Pancreas (tissue), 10 donors: ENCODE data around the gene UPF3B. TPM values are rescaled to one million over a fixed set of nuclear protein-coding genes. Genes with fewer than 3 reads are reported as not detected.
A peak's percentile ranks its signal among the peaks of the same experiment; 100 is the strongest.

Source experiments
- ATAC-seq, 4 donors: fragments of 200-7000 bp; cut with Tn5 transposase; one replicate each; pipeline versions ENCODE4 v1.8.0 to v1.9.1; 2020; ENCODE audit warnings: mild to moderate bottlenecking in 4 of 4, moderate library complexity in 4 of 4
- DNase-seq, 6 donors: peaks; one replicate each; pipeline ENCODE4 v3.0.0-alpha.2; 2020
- FAIRE-seq: peaks from 2 replicates; lab custom pipeline; 2012; peaks lifted over from hg19 to GRCh38; lab: Jason Lieb, UNC
- H3K27ac ChIP-seq, 4 donors: fragments of 200-600 bp; sonication (generic); 1 replicate in 3 of 4; 2 replicates in 1 of 4; pipeline versions ENCODE4 v1.5.0 to v1.8.0; 2020
- H3K27me3 ChIP-seq, 4 donors: fragments of 200-600 bp; one replicate each; pipeline ENCODE4 v1.8.0; 2021
- H3K36me3 ChIP-seq, 3 donors: fragments of 200-600 bp; sonication (generic) in 1 of 3; one replicate each; pipeline versions ENCODE4 v1.5.0 to v1.8.0; 2020 to 2021
- H3K4me1 ChIP-seq, 3 donors: fragments of 200-600 bp; one replicate each; pipeline ENCODE4 v1.8.0; 2021
- H3K4me3 ChIP-seq, 4 donors: fragments of 200-600 bp; sonication (generic) in 2 of 4; one replicate each; pipeline versions ENCODE4 v1.5.0 to v1.8.0; 2020 to 2021
- H3K9me3 ChIP-seq, 4 donors: fragments of 200-600 bp; one replicate each; pipeline ENCODE4 v1.8.0; 2021
- WGBS, 2 donors: extraction: QIAGEN DNeasy Blood & Tissue Kit; methylation state at CpG; one replicate each; pipeline ENCODE4 v1.1.7; 2013; 5-methylcytosine and 5-hydroxymethylcytosine counted together
- intact Hi-C, 3 donors: fragments of 100-400 bp; cut with DNase I; formaldehyde crosslinking; loops; one replicate each; pipeline versions ENCODE4 v1.11.1 to v1.14.2; 2022
- polyA plus RNA-seq, 2 donors: library from polyadenylated mRNA; stranded (reverse); fragments of 200-250 nt; gene quantifications; one replicate each; pipeline ENCODE4 v1.2.3, GENCODE V29; 2013
- total RNA-seq, 6 donors: library from RNA; stranded (reverse); fragmentation: NEBNext Ultra II Directional in 4 of 6; extraction: Animal tissue kit (Norgen Biotek cat#: 25700) in 4 of 6; gene quantifications; one replicate each; pipeline versions ENCODE4 v1.2.1 to v1.2.4, GENCODE V29; 2021 to 2023
- TF ChIP-seq, protein P1 (sequence below), 4 donors: fragments of 200-600 bp; sonication (generic) in 3 of 4; IDR thresholded peaks; one replicate each; pipeline versions ENCODE4 v1.5.0 to v1.8.0; 2021; ENCODE audit warnings: antibody characterized with exemption in 4 of 4
- donor health status: healthy with polysubstance abuse.
- donor health status: DM: no; HTN: no; CAD: no; lungs with moderate emphysema.
- donor health status: DM: no; HTN: no; CAD: no.
- donor health status: control.
- donor health status: control.
- donor health status: Bipolar disorder and iron deficiency.
- donor health status: DM: yes; HTN: yes; CAD: no.
- donor health status: DM: no; HTN: no; CAD: no.
- donor health status: DM: no; HTN: no; CAD: no.
- donor health status: DM: yes; HTN: yes; CAD: no.

UPF3B gene
- total and polyA plus RNA-seq, 8 donors: 1.9 to 8.6 (median 3.2) TPM

DNA sequence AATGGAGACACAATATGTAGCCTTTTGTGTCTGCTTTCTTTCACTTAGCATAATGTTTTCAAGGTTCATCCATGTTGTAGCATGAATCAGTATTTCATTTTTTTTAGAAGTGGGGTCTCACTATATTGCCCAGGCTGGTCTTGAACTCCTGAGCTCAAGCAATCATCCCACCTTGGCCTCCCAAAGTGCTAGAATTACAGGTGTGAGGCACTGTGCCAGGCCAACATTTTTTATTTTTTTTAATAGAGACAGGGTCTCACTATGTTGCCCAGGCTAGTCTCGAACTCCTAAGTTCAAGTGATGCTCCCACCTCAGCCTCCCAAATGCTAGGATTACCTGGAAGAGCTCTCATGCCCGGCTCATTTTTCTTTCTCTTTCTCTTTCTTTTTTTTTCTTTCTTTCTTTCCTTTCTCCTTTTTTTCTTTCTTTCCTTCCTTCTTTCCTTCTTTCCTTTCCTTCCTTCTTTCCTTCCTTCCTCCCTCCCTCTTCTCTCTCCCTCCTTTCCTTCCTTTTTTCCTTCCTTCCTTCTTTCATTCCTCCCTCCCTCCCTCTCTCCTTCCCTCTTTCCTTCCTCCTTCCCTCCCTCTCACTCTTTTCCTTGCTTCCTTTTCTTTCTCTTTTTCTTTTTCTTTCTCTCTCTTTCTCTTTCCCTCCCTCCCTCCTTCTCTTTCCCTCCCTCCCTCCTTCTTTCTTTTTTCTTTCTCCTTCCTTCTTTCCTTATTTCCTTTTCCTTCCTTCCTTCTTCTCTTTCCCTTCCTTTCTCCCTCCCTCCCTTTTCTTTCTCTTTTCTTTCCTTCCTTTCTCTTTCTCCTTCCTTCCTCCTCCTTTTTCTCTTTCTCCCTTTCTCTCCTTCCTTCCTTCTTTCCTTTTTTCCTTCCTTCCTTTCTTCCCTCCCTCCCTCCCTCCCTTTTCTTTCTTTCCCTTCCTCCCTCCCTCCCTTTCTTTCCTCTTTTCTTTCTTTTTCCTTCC is 51.2 kb downstream of the UPF3B start:
- TF ChIP-seq, protein P1, sequence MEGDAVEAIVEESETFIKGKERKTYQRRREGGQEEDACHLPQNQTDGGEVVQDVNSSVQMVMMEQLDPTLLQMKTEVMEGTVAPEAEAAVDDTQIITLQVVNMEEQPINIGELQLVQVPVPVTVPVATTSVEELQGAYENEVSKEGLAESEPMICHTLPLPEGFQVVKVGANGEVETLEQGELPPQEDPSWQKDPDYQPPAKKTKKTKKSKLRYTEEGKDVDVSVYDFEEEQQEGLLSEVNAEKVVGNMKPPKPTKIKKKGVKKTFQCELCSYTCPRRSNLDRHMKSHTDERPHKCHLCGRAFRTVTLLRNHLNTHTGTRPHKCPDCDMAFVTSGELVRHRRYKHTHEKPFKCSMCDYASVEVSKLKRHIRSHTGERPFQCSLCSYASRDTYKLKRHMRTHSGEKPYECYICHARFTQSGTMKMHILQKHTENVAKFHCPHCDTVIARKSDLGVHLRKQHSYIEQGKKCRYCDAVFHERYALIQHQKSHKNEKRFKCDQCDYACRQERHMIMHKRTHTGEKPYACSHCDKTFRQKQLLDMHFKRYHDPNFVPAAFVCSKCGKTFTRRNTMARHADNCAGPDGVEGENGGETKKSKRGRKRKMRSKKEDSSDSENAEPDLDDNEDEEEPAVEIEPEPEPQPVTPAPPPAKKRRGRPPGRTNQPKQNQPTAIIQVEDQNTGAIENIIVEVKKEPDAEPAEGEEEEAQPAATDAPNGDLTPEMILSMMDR (IDR thresholded peaks at IDR 0.05): no peak
- no peaks in the 10 kb centered on the region for H3K27me3 ChIP-seq
- FAIRE-seq (no peak), ATAC-seq (no peak), DNase-seq (no peak)
- no peak overlapping the region for H3K27ac ChIP-seq
- WGBS, 2 donors: 74 to 92% methylated on average over 2 of the region's 2 CpGs
- no peaks in the 10 kb centered on the region for H3K36me3 ChIP-seq
- intact Hi-C loops: no loop called here
- no peaks in the 10 kb centered on the region for H3K4me1 ChIP-seq
- H3K4me3 ChIP-seq: no peak overlapping the region
- H3K9me3 ChIP-seq: no peaks in the 10 kb centered on the region

DNA sequence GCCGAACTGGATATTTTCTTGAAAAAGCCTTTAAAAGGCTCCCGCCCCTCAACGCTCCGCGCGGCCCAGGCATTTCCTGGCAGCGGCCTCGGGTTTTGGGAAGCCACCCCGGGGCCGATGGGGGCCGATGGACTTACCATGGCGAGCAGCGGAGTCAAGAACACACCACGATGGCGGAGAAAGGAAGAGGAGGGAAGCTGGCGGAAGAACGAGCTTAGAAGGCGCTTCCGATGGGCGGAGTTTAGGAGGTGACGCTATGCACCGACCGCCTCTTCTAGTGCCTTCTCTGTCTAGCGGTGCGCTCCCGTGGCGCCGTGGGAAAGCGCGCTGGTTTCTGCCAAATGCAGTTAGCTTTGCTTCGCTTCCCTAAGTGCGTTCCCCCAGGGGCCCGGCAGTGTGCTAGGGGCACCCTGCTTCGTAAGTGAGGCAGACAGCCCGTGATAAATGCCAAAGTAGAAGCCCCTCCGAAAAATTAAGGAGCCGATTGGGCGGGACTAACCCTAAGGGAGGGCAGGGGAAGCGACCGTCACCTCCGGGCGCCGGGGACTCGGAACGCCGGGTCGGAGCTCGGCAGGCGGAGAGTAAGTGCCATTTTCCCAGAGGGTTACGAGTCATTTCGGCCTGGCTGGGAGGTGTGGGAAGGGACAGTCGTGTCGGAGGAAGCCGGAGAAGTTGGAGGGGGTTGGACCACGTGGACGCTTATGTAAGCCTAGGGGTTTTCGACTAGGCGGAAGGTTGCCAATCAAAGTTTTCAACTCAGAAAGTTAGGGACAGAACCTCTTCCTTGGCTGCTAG is 61.1 kb downstream of the UPF3B start, which contains the start of gene RPL39:
Gene RPL39 (minus strand): TSS at position 194 of the 795 bp plus-strand sequence. CDS start 54 bp downstream, at position 140.
- FAIRE-seq (no peak), DNase-seq (peak; percentile 79 to 87 (median 80)), ATAC-seq (peak; percentile 96 to 97 (median 96))
- H3K4me3 ChIP-seq: peak within 1 kb of the TSS; percentile 31 to 56 (median 44)
- H3K36me3 ChIP-seq: peaks cover 0 to 8% (median 0%) of the 10 kb centered on the region in 3 donors
- TF ChIP-seq, protein P1 (IDR thresholded peaks at IDR 0.05): no peak
- H3K27ac ChIP-seq: peak within 1 kb of the TSS; percentile 84 to 97 (median 92)
- H3K9me3 ChIP-seq: no peaks in the 10 kb centered on the region
- peaks cover 0 to 8% (median 0%) of the 10 kb centered on the region in 3 donors for H3K4me1 ChIP-seq
- intact Hi-C loops: no loop called here
- no peaks in the 10 kb centered on the region for H3K27me3 ChIP-seq
- 0 to 29% methylated on average over 56 to 58 of the region's 58 CpGs for WGBS, 2 donors

DNA sequence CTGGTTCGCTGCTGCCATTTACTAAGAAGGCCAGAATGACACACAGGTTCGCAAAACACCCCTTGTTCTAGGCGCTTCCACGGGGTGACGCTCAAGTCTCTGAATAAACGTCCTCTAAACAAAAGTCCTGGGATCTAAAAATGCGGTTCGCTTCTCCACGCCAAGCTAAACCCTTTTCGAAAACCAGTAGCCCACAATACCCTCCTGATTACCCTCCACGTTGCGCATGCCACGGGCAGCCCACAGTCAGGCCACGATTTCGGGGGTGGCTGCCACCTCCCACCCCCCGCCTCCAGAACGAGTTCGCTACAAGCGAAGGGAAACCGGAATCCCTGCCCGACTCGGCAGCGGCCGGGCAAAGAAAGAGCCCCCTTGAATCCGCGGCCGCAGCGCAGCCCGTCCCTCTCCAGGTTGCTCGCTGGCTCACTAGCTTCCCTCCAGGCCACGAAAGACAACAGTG is 61.8 kb downstream of the UPF3B start:
- WGBS, 2 donors: 0 to 49% methylated on average over 31 of the region's 31 CpGs
- H3K36me3 ChIP-seq: peaks cover 0 to 12% (median 0%) of the 10 kb centered on the region in 3 donors
- H3K27ac ChIP-seq: peak overlapping the region; percentile 84 to 97 (median 92)
- no peaks in the 10 kb centered on the region for H3K27me3 ChIP-seq
- TF ChIP-seq, protein P1 (IDR thresholded peaks at IDR 0.05): no peak
- DNase-seq (peak in 5 of 6 donors; percentile 3 to 59 (median 27)), FAIRE-seq (no peak), ATAC-seq (peak; percentile 54 to 60 (median 54))
- intact Hi-C loops: no loop called here
- H3K4me3 ChIP-seq: peak overlapping the region; percentile 31 to 56 (median 44)
- no peaks in the 10 kb centered on the region for H3K9me3 ChIP-seq
- H3K4me1 ChIP-seq: peaks cover 0 to 8% (median 0%) of the 10 kb centered on the region in 3 donors

DNA sequence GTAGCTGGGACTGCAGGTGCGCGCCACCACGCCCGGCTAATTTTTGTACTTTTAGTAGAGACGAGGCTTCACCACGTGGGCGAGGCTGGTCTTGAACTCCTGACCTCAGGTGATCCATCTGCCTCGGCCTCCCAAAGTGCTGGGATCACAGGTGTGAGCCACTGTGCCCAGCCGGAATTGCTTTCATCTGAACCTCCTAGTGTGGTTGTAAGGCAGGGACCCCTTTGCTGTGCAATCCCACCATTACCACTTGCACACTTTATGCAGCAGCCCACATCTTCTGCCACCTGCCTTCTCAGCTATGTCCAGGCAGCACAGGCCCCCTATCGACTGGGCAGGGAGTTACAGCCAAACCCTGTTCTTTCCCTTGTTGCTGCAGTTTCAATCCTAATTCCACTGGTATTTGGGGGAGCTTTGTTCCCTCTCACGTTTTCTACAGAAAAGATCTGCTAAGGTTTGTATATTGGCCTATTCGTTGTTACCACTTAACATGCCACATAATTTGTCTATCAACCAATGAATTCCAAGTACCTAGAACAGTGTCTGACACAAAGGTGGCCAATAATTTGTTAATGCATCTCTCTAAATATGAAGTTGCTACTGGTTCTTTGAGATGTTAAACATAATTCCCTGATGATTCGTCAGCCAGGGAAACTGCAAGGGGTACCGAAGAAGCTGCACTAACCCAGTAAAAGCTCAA is 67.9 kb downstream of the UPF3B start:
- WGBS, 2 donors: 70 to 78% methylated on average over 14 of the region's 14 CpGs
- FAIRE-seq: no peak
- intact Hi-C loops: no loop called here

More for the DNA sequence above, 67.9 kb downstream of the UPF3B start:
- H3K27ac ChIP-seq: no peak overlapping the region
- no peaks in the 10 kb centered on the region for H3K9me3 ChIP-seq
- H3K4me3 ChIP-seq: no peak overlapping the region
- ATAC-seq (peak in 2 of 4 donors; percentile 62 to 70), DNase-seq (peak in 3 of 6 donors; percentile 21 to 64 (median 33))
- no peaks in the 10 kb centered on the region for H3K27me3 ChIP-seq
- H3K4me1 ChIP-seq: peaks cover 0 to 8% (median 0%) of the 10 kb centered on the region in 3 donors
- peaks cover 0 to 21% (median 0%) of the 10 kb centered on the region in 3 donors for H3K36me3 ChIP-seq
- TF ChIP-seq, protein P1 (IDR thresholded peaks at IDR 0.05): peak in 2 of 4 donors; percentile 16 to 30
